Measurements from ENCODE around the gene MCF2L2. TPM values are rescaled to one million over a fixed set of nuclear protein-coding genes. Genes with fewer than 3 reads are reported as not detected.
"Not testable (repeated sequence)": the region's sequence is repeated elsewhere in the genome, so short reads cannot be mapped to it uniquely, and the experiment has no call there.

Gene MCF2L2
- total RNA-seq, 1 experiment from 2014 or later = 0.15 TPM

DNA sequence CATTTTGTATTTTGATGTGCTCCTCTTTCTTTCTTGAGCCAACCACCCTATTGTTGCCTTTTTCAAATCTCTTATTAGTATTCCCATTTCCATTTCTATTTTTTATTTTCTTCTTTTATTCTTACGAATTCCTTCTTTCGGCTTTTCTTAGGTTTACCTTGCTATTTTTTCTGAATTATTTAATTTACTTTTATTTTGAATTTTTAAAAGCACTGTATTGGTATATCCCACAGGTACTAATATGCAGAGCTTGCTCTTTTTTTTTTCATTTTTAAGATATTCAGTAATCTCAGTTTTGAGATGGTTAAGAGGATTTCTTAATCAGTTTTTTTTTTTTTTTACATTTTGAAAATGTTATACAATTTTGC lies 18.4 kb upstream of the MCF2L2 start:
- DNase-seq (ENCODE audit: low read depth) = no peak

- DNase-seq (ENCODE audit: low read depth) = no peak
These were observed 16.3 kb upstream of the MCF2L2 start for GRCh38 chr3:183444748-183445147.

DNA sequence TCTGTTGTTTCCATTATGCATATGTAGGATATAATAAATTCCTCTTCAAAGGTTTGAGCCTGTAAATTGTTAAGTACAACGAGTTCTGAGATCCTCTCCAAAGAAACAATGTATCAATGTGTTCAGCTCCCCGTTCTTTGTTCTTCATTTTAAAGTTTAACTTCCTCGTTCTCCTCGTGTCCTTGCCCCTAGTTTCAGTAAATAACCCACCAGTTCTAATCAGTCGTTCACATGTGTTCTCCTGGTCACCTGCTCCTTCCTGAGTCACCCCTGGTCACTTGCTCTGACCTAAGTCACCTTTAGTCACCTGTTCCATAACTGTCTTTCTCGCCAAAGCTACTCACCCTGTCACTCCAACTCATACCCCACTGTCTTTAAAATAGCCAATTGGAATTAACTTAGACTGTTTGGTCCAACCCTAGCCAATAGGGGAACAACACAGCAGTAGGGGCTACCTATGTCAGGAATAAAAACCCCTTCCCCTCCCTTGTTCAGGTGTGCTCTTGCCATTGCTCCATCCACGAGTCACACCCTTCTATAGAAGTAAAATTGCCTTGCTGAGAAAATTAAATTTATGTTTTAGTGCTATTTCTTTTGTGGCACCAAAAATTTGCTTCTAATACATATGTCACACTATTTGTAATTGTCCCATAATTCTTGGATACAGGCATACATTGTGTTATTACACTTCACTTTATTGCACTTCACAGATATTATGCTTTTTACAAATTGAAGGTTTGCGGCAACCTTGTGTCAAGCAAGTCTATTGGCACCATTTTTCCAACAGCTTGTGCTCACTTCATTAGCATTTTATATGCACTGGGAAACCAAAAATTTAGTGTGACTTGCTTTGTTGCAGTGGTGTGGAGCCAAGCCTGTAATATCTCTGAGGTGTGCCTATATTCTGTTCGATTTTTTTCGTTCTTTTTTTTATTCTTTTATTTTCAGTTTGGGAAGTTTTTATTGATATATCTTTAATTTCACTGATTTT lies 15.3 kb upstream of the MCF2L2 start:
- DNase-seq (ENCODE audit: low read depth) = no peak

- no peak for DNase-seq (ENCODE audit: low read depth)
These were observed 14.6 kb upstream of the MCF2L2 start for GRCh38 chr3:183442994-183443393.

DNA sequence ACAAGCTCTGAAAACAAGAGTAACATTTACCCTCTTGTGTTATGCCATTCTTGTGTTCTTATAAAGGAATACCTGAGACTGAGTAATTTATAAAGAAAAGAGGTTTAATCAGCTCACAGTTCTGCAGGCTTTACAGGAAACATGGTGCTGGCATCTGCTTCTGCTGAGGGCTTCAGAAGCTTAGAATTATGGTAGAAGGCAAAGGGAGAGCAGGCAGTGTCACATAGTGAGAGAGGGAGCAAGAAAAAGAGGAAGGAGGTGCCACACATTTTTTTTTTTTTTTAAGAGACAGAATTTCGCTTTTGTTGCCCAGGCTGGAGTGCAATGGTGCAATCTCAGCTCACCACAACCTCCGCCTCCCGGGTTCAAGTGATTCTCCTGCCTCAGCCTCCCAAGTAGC lies 12.1 kb upstream of the MCF2L2 start:
- DNase-seq (ENCODE audit: low read depth) = not testable (repeated sequence)

- peak; percentile 28 for DNase-seq (ENCODE audit: low read depth)
These were observed 11.1 kb upstream of the MCF2L2 start for GRCh38 chr3:183439515-183439914.

DNA sequence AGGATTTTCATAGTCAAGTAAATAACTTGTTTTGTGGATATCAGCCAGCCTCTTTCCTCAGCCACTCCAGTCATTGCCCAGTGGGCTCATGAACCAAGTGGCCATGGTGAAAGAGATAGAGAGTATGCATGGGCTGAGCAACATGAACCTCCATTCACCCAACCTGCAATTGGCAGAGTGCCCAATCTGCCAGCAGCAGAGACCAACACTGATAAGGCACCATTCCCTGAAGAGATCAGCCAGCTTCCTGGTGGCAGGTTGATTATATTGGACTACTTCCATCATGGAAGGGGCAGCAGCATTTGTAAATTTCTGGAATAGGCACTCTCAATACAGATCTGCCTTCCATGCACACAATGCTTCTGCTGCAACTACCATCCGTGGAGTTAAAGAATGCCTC lies 10.3 kb upstream of the MCF2L2 start:
- no peak for DNase-seq (ENCODE audit: low read depth)

DNA sequence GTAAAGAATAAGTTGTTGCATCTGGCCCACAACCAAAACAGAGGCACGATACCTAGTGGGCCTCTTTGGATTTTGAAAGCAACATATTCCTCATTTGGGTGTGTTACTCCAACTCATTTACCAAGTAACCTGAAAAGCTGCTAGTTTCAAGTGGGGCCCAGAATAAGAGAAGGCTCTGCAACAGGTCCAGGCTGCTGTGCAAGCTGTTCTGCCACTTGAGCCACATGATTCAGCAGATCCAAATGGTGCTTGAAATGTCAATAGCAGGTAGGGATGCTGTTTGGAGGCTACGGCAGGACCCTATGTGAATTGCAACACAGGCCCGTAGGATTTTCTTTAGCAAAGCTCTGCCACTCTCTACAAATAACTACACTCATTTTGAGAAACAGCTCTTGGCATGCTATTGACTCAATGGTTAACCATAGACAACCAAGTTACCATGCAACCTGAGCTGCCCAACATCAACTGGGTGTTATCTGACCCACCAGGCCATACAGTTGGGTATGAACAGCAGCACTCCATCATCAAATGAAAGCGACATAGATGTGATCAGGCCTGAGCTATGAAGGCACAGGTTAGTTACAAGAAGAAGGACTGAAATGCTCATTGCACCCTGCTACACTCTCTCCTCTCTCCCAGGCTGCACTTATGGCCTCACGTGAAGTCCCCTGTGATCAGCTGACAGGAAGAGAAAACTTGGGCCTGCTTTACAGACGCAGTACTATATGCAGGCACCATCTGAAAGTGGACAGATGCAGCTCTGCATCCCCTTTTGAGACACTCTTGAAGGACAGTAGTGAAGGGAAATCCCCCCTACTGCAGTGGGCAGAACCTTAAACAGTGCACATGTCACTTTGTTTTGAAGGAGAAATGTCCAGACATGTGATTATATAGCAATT lies 9.5 kb upstream of the MCF2L2 start:
- DNase-seq (ENCODE audit: low read depth) = no peak

DNA sequence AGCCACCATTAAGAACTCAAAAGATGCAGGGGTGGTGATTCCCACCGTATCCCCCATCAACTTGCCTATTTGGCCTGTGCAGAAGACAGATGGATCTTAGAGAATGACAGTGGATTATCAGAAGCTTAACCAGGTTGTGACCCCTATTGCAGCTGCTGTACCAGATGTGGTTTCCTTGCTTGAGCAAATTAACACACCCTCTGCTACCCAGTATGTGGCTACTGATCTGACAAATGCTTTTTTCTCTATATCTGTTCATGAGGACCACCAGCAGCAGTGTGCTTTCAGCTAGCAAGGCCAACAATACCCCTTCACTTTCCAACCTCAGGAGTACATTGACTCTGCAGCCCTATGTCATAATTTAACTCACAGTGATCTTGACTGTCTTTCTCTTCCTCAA lies 8.6 kb upstream of the MCF2L2 start:
- DNase-seq (ENCODE audit: low read depth) = no peak

DNA sequence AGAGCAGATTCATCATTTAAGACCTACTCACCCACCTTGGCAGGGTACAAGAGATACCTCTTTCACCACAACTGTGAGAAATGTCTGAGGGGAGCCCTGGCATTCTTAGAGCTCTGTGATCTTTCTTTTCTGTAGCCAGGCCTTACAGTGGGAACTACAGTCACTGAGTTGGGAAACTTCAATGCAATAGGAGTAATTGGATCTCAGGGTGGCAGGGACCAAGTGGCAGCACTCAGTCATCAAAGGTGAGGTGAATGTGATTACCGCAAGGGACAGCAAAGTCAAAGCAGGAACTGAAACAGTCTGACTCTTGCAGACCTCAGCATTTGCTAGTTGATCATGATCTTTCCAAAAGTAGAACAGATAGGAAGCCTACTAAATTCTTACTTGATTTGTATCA lies 7.2 kb upstream of the MCF2L2 start:
- DNase-seq (ENCODE audit: low read depth) = no peak

DNA sequence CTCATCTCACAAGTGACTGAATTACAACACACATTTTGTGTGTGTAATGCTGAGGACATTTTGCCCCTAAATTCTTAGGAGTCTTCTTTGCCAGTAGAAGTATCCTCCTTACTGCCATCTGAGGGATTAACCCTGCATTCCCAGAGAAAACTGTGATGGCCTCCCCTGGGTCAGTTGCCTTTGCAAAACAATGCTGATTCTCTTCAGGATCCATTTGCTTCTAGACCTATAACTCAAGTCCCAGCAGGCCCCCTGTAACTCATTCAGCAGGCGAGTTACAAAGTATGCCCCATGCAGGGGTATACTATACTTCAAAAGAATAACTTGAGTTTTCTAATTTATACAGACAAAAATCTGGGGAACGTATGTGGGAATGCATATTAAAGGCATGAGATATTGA lies 6.6 kb upstream of the MCF2L2 start:
- no peak for DNase-seq (ENCODE audit: low read depth)

DNA sequence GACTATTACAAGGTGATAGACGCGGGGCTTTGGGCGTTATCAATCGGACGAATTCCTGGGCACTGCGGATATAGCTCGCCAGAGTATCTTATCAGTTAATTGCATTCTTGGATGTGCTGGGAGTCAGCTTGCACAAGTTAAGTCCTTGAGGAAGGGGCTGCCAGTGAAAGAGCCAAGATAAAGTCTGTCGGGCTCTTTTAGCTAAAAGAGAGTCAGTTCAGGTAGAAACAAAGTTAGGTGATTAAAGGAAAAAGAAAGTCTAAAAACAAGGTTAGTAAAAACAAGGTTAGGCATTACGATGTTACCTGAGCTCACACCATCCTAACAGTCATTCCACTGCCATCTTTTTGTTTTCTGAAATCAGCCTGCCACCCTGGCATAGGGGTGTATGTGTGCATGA lies 6.1 kb upstream of the MCF2L2 start:
- no peak for DNase-seq (ENCODE audit: low read depth)

DNA sequence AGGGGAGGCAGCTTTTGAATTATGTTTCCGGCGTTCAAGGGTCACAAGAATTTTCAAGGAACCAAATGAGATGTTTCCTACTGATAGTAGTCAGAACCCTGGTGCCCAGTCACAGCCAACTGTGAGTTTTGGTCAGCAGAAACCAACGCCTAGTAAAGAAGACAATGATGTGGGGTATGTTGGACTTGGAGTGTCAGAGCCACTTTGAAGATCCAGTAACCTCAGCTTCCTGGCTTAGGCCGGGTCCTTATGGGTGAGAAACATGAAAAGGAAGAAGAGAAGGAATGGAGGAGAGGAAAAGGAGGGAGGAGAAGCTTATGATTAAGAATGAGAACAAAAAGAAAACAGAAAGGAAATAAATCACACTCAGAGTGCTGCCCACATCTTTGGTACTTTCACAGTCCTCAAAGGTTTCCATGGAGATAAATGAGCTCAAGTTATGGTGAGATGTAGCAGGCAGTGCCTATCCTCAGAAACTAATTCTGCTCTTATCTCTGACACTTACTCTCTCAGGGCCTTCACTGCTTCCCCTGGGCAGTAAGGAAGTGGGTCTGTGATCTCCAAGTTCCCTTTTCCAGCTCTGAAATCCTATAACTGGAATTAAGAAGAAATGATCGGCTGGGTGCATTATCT lies 2.0 kb upstream of the MCF2L2 start:
- DNase-seq (ENCODE audit: low read depth) = no peak

DNA sequence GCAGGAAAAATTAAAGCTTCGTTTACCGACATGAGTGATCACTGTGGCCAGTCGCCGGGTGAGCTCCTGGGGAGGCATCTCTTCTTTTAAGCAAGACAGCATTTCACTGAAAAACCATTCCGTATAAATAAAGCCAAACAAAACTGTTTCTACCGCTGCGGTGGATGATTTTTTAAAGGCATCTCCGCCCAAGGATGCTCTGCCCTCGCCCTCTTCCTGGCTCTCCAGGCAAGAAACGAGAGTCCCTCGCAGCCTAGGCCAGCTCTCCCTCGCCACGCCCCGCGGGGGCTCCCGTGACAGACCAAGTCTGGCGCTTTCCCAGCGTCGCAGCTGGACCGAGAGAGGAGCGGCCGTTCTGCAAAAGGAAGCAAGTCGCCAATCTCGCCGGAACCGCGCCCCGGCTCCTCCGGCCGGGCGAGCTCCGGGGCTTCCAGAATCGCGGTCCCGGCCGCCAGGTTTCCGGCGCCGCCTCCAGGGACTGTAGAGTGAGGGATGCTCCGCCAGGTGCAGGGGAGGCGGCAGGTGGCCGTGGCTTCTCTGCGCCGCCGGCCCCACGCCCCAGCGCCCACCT lies 458 bp downstream of the MCF2L2 start:
- peak; percentile 49 for DNase-seq (ENCODE audit: low read depth)

DNA sequence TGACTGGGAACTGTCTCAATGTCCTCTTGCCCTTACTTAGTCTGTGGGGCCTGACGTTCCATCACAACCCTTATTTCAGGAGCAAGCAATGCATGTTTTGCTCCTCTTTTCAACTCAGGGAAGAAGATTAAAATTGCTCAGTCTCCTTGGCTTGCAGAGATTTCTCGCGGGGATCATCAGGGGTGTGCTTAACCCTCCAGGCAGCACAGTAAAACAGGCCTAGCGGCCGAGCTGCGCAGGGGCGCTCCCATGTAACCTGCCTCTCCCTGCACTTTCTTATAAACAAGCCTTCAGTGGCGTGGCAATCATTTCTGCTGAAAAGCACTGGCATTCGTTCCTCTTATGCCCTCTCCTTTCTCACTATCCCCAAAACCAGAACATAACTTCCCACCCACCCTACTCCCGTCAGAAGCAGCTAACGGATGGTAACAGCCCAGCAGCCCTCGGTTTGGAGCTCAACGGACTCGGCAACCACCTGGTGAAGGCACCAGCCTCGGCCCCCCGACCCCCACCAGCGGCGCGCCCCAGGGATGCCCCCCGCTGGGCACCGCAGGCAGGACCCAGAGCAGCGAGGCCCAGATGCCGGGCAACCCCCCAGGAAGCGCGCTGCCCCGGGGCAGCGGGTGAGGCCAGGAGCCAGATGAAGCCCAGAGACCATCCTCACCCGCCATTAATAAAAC lies 1.1 kb downstream of the MCF2L2 start:
- no peak for DNase-seq (ENCODE audit: low read depth)

GRCh38 chr3:183418807-183419206 lies 9.6 kb downstream of the MCF2L2 start:
- not testable (repeated sequence) for DNase-seq (ENCODE audit: low read depth)

DNA sequence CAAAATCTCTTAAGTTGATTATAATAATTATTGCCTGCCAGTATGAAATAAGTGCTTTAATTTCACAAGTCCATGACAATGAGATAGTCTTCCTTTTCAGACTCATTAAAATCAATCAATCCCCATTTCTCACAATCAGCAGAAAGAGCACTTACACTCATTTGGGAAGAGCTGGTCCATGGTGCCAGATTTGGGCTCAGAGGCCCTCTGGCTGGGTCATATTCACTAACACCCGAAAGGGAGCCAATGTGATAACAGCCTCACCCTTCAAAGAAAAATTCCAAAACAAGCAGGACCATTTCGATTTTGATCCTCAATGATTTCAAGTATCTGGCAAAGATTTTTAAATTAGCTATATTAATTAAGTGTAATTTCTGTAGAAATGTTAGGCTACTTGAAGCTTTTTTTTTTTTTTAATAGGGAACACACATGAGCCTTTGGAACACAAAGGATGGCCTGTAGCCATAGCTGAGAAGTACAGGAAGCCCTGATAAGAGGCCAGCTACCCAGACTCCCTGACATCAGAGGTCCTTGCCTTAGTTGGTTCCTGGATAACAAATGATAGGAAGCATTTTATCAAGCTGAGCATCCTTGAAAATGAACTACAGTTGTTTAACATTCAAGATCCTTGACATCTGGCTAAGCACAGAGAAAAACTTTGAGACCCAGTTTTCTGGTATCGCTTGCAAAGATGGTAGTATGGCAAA lies 17.1 kb downstream of the MCF2L2 start:
- DNase-seq (ENCODE audit: low read depth) = no peak

- no peak for DNase-seq (ENCODE audit: low read depth)
These were observed 17.7 kb downstream of the MCF2L2 start for GRCh38 chr3:183410759-183411158.

GRCh38 chr3:183410280-183410679 lies 18.1 kb downstream of the MCF2L2 start:
- DNase-seq (ENCODE audit: low read depth) = peak; percentile 66

DNA sequence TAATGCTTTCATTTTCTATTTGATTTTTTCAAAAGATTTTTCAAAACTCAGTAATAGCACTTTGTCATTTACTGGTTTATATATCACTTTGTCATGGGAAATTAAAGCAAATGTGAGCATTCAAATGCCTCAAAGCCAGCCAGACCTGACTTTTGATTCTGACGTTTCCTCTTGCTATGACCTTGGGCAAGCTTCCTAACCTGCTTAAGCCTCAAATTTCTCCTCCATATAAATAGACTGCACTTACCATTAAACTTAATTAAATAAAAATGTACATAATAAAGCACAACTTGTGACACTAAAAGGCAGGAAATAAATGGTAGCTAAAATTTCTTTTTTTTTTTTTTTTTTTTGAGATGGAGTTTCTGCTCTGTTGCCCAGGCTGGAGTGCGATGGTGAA lies 19.2 kb downstream of the MCF2L2 start:
- DNase-seq (ENCODE audit: low read depth) = no peak

- no peak for DNase-seq (ENCODE audit: low read depth)
These were observed 26.7 kb downstream of the MCF2L2 start for GRCh38 chr3:183401678-183402077.
